DND-41 (cell line): Measurements from ENCODE around the gene ATP1B1.

Experiments used
- CTCF ChIP-seq: IDR thresholded peaks from 2 replicates; pipeline ENCODE4 v1.5.1; 2012; ENCODE audit warnings: borderline replicate concordance, low read length, moderate library complexity, mild to moderate bottlenecking; ENCODE audit not compliant: poor library complexity, severe bottlenecking; ENCODE audit errors: extremely low read depth
- EZH2 ChIP-seq: IDR thresholded peaks from 3 replicates; pipeline ENCODE4 v1.6.1; 2012; ENCODE audit warnings: borderline replicate concordance, low read depth, mild to moderate bottlenecking, moderate library complexity, low read length, inconsistent platforms; ENCODE audit not compliant: severe bottlenecking

DNA sequence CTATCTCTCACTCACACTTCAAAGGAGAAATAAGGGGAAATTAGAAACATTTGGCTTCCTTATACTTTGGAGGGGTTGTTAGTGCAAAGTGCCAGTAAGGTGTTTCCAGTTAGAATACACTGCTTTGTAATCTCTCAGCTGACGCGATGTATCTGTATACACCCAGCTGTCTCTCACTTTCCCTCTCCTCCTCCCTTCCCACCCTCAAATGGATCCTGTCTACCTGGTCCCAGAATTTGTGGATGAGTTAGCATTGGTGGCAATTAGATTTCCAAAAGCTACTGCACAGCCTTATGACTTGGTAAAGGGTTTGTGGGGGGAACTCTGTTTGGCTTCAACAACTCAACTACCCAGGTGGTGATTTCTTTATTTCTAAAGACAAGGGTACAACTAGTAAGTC, 10.5 kb downstream of the ATP1B1 start:
- TF ChIP-seq CTCF: no peak
- no peak for TF ChIP-seq EZH2
